SK-N-MC (cell line): ENCODE measurements around the gene MAML2.

ENCODE experiments used
- DNase-seq: peaks from one replicate; pipeline ENCODE4 v3.0.0-alpha.2; 2011; ENCODE audit warnings: low read depth, low spot score
- H3K27ac ChIP-seq: fragments of 200-600 bp; sonication (generic); 2 replicates; pipeline ENCODE4 v1.5.1; 2016; ENCODE audit warnings: mixed run types
- H3K36me3 ChIP-seq: fragments of 200-600 bp; sonication (generic); 2 replicates; pipeline ENCODE4 v1.6.1; 2017; ENCODE audit warnings: antibody characterized with exemption, low read length, mixed read lengths; ENCODE audit not compliant: insufficient read depth
- H3K4me3 ChIP-seq: fragments of 200-600 bp; sonication (generic); 2 replicates; pipeline ENCODE4 v1.5.1; 2016
- H3K9ac ChIP-seq: fragments of 200-600 bp; sonication (generic); 2 replicates; pipeline ENCODE4 v1.8.0; 2017; ENCODE audit warnings: mixed run types, mixed read lengths; ENCODE audit not compliant: insufficient read length
- H3K9me3 ChIP-seq: fragments of 200-600 bp; sonication (generic); 2 replicates; pipeline ENCODE4 v1.6.1; 2017; ENCODE audit warnings: low read depth, mild to moderate bottlenecking, antibody characterized with exemption, low read length, moderate library complexity, mixed read lengths
- EZH2 ChIP-seq: fragments of 200-600 bp; sonication (generic); IDR thresholded peaks from one replicate; pipeline ENCODE4 v1.6.1; 2017; ENCODE audit warnings: antibody characterized with exemption
- FOXP2 ChIP-seq: optimal IDR thresholded peaks from 2 replicates; pipeline ENCODE3; 2011; ENCODE audit warnings: mild to moderate bottlenecking, moderate library complexity; ENCODE audit not compliant: insufficient read depth; ENCODE audit errors: extremely low read length, control extremely low read depth
- POLR2AphosphoS5 ChIP-seq: IDR thresholded peaks from 2 replicates; pipeline ENCODE4 v1.6.1; 2012; ENCODE audit warnings: mild to moderate bottlenecking, low read depth, low read length, borderline replicate concordance

MAML2 gene

DNA sequence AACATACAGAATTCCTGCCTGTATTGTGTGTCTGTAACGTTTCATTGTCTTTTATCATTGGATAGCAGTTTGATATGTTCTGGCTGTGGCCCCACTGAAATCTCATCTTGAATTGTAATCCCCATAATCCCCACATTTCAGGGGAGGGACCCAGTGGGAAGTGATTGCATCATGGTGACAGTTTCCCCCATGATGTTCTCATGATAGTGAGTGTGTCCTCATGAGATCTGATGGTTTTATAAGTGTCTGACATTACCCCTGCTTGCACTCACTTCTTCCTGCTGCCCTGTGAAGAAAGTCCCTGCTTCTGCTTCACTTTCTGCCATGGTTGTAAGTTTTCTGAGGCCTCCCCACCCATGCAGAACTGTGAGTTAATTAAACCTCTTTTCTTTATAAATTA is 399.4 kb downstream of the MAML2 start:
- Histone ChIP-seq H3K36me3 (no peaks in the 10 kb centered on the region), H3K9me3 (peaks cover 3% of the 10 kb centered on the region; the same call in 1 of the 2 replicates), H3K9ac (no peak overlapping the region), H3K27ac (no peak overlapping the region), H3K4me3 (no peak overlapping the region)
- no peak for TF ChIP-seq EZH2
- TF ChIP-seq POLR2AphosphoS5: no peak
- TF ChIP-seq FOXP2: no peak
- DNase-seq: no peak

DNA sequence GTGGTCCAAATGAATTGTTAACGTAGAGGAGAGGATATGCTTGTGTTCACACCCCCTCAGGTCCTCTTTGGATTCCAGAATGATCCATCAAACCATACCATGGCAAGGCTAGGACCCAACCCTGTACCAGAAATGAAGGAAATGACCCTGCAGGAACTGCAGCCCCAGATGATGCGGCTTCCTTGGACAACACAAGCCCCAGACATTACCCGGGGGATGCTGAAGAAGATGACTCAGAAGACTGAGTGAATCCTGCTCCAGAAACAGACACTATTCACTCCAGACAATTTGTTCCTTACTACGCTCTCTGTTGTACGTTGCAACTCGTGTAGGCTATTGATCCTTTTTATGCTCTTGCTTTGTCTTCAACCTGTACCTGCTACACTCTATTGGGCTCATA is 403.9 kb downstream of the MAML2 start:
- H3K9ac ChIP-seq: no peak overlapping the region
- TF ChIP-seq POLR2AphosphoS5 (no peak), EZH2 (no peak), FOXP2 (no peak)
- no peak overlapping the region for H3K27ac ChIP-seq
- no peak for DNase-seq
- no peak overlapping the region for H3K4me3 ChIP-seq
- H3K36me3 ChIP-seq: no peaks in the 10 kb centered on the region
- H3K9me3 ChIP-seq: no peaks in the 10 kb centered on the region

DNA sequence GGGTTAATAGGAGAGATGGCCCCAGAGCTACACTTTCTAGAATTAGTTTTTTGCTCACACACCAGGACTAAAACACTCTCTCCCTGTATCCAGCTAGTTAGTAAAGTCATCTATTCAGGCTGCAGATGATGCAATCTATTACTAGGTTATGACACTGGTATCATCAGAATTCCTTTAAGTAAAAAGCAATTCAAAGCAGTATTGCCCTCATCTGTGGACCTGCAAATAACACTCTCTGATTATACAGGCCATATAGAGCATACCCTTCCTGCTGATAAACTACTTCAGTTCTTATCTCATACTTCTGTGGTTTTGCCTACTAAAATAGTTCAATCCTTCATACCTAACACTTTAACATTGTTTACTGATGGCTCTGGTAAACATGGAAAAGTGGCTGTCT is 405.6 kb downstream of the MAML2 start:
- DNase-seq: no peak
- Histone ChIP-seq H3K4me3 (no peak overlapping the region), H3K9me3 (no peaks in the 10 kb centered on the region), H3K27ac (no peak overlapping the region), H3K9ac (no peak overlapping the region), H3K36me3 (no peaks in the 10 kb centered on the region)
- TF ChIP-seq POLR2AphosphoS5 (no peak), EZH2 (no peak), FOXP2 (no peak)

GRCh38 chr11:95933594-95933993 is 409.4 kb downstream of the MAML2 start:
- H3K9me3 ChIP-seq: no peaks in the 10 kb centered on the region
- no peak overlapping the region for H3K27ac ChIP-seq
- no peak overlapping the region for H3K9ac ChIP-seq
- H3K4me3 ChIP-seq: no peak overlapping the region
- H3K36me3 ChIP-seq: no peaks in the 10 kb centered on the region
- DNase-seq: no peak
- TF ChIP-seq FOXP2 (no peak), EZH2 (no peak), POLR2AphosphoS5 (no peak)

DNA sequence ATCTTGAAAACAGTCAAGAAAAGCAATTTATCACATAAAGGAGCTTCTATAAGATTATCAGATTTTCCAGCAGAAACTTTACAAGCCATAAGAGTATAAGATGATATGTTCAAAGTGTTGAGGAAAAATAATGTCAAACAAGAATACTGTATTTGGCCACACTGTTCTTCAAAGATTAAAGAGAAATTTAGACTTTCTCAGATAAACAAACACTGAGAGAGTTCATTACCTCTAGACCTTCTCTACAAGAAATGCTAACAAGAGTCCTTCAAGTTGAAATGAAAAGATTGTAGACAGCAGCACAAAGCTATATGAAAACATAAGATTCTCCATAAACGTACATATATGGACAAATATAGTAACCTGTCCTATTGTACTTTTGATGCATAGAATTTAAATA is 411.1 kb downstream of the MAML2 start:
- H3K9me3 ChIP-seq: no peaks in the 10 kb centered on the region
- no peak overlapping the region for H3K9ac ChIP-seq
- TF ChIP-seq POLR2AphosphoS5: no peak
- TF ChIP-seq FOXP2: no peak
- TF ChIP-seq EZH2: no peak

GRCh38 chr11:95930948-95931347 is 412.0 kb downstream of the MAML2 start:
- TF ChIP-seq POLR2AphosphoS5: no peak
- TF ChIP-seq EZH2: no peak
- no peak for TF ChIP-seq FOXP2
- DNase-seq: no peak
- H3K9me3 ChIP-seq: no peaks in the 10 kb centered on the region

More for the DNA sequence above, 411.1 kb downstream of the MAML2 start:
- DNase-seq: no peak
- Histone ChIP-seq H3K4me3 (no peak overlapping the region), H3K27ac (no peak overlapping the region), H3K36me3 (no peaks in the 10 kb centered on the region)

GRCh38 chr11:95926726-95927125 is 416.3 kb downstream of the MAML2 start:
- TF ChIP-seq FOXP2 (no peak), EZH2 (no peak), POLR2AphosphoS5 (no peak)
- Histone ChIP-seq H3K9ac (no peak overlapping the region), H3K36me3 (no peaks in the 10 kb centered on the region), H3K27ac (no peak overlapping the region), H3K4me3 (no peak overlapping the region), H3K9me3 (no peaks in the 10 kb centered on the region)
- no peak for DNase-seq

More at GRCh38 chr11:95930948-95931347, 412.0 kb downstream of the MAML2 start:
- Histone ChIP-seq H3K9ac (no peak overlapping the region), H3K36me3 (no peaks in the 10 kb centered on the region), H3K4me3 (no peak overlapping the region), H3K27ac (no peak overlapping the region)
